Suprapubic skin (tissue), 4 donors: Measurements from ENCODE around the gene RAB37. TPM values are rescaled to one million over a fixed set of nuclear protein-coding genes. Genes with fewer than 3 reads are reported as not detected.

Experiments used
- DNase-seq, 2 donors: peaks; one replicate each; pipeline ENCODE4 v3.0.0-alpha.2; 2019; ENCODE audit warnings: low spot score in 2 of 2
- H3K27ac ChIP-seq: fragments of 200-600 bp; sonication (generic); one replicate; pipeline ENCODE4 v1.5.1; 2019
- H3K27me3 ChIP-seq: fragments of 200-600 bp; sonication (generic); one replicate; pipeline ENCODE4 v1.5.1; 2019
- H3K36me3 ChIP-seq: fragments of 200-600 bp; sonication (generic); one replicate; pipeline ENCODE4 v1.5.1; 2019
- H3K4me1 ChIP-seq: fragments of 200-600 bp; sonication (generic); one replicate; pipeline ENCODE4 v1.5.1; 2019
- H3K4me3 ChIP-seq: fragments of 200-600 bp; sonication (generic); one replicate; pipeline ENCODE4 v1.5.1; 2019; ENCODE audit warnings: mild to moderate bottlenecking
- H3K9me3 ChIP-seq: fragments of 200-600 bp; sonication (generic); one replicate; pipeline ENCODE4 v1.5.1; 2019
- CTCF ChIP-seq, 2 donors: fragments of 200-600 bp in 1 of 2; fragments of 450-650 bp in 1 of 2; sonication (generic) in 1 of 2; IDR thresholded peaks; one replicate each; pipeline ENCODE4 v1.5.1; 2016 to 2019; ENCODE audit warnings: antibody characterized with exemption in 2 of 2, mild to moderate bottlenecking in 1 of 2, moderate library complexity in 1 of 2
- EP300 ChIP-seq: sonication (generic); formaldehyde crosslinking; IDR thresholded peaks from one replicate; pipeline ENCODE4 v1.6.1; 2017; ENCODE audit warnings: antibody characterized with exemption
- POLR2A ChIP-seq, 2 donors: fragments of 450-650 bp; IDR thresholded peaks; one replicate each; pipeline ENCODE4 v1.6.1; 2017; ENCODE audit warnings: antibody characterized with exemption in 2 of 2, mild to moderate bottlenecking in 2 of 2, moderate library complexity in 2 of 2
- POLR2AphosphoS5 ChIP-seq, 3 donors: sonication (generic); formaldehyde crosslinking; IDR thresholded peaks; one replicate each; pipeline ENCODE4 v1.6.1; 2017; ENCODE audit warnings: antibody characterized with exemption in 3 of 3
- WGBS: methylation state at CpG from one replicate; pipeline ENCODE4 v1.1.5; 2018; 5-methylcytosine and 5-hydroxymethylcytosine counted together
- total RNA-seq, 4 donors: library from RNA; depleted of rRNA; stranded (reverse); fragments of >200 nt; gene quantifications; one replicate each; pipeline ENCODE4 v1.1.0, GENCODE V29; 2016

The RAB37 gene
- total RNA-seq, 4 donors from 2014 or later = 0.32 to 0.38 TPM; not detected in 2

- H3K36me3 ChIP-seq = peaks cover 54% of the 10 kb centered on the region
- peak overlapping the region; percentile 18 for H3K27ac ChIP-seq
- TF ChIP-seq POLR2AphosphoS5 (IDR thresholded peaks at IDR 0.05) (no peak), CTCF (IDR thresholded peaks at IDR 0.05) (no peak), EP300 (no peak), POLR2A (IDR thresholded peaks at IDR 0.05) (no peak)
- H3K4me1 ChIP-seq = peaks cover 19% of the 10 kb centered on the region
- 59% methylated on average over 5 of the region's 5 CpGs for WGBS
- no peak for DNase-seq
- H3K4me3 ChIP-seq = no peak overlapping the region
- H3K27me3 ChIP-seq = no peaks in the 10 kb centered on the region
- no peaks in the 10 kb centered on the region for H3K9me3 ChIP-seq
Measured at GRCh38 chr17:74769856-74770497, 32.9 kb downstream of the RAB37 start.

- DNase-seq = no peak
- H3K27me3 ChIP-seq = no peaks in the 10 kb centered on the region
- no peak for TF ChIP-seq POLR2A (IDR thresholded peaks at IDR 0.05)
- peak; percentile 41 to 79 for TF ChIP-seq CTCF (IDR thresholded peaks at IDR 0.05)
- TF ChIP-seq EP300 = no peak
- TF ChIP-seq POLR2AphosphoS5 (IDR thresholded peaks at IDR 0.05) = no peak
- peaks cover 27% of the 10 kb centered on the region for H3K4me1 ChIP-seq
- H3K36me3 ChIP-seq = peaks cover 54% of the 10 kb centered on the region
- H3K9me3 ChIP-seq = no peaks in the 10 kb centered on the region
- WGBS = 65% methylated on average over 16 of the region's 16 CpGs
- H3K4me3 ChIP-seq = no peak overlapping the region
- H3K27ac ChIP-seq = no peak overlapping the region
Measured at GRCh38 chr17:74770498-74771318, 33.7 kb downstream of the RAB37 start.

- Histone ChIP-seq H3K27ac (no peak overlapping the region), H3K27me3 (no peaks in the 10 kb centered on the region), H3K9me3 (no peaks in the 10 kb centered on the region), H3K4me1 (peaks cover 28% of the 10 kb centered on the region), H3K4me3 (no peak overlapping the region), H3K36me3 (peaks cover 54% of the 10 kb centered on the region)
- 93% methylated on average over 7 of the region's 9 CpGs for WGBS
- no peak for DNase-seq
- TF ChIP-seq POLR2AphosphoS5 (IDR thresholded peaks at IDR 0.05) (no peak), EP300 (no peak), POLR2A (IDR thresholded peaks at IDR 0.05) (no peak), CTCF (IDR thresholded peaks at IDR 0.05) (no peak)
Measured at GRCh38 chr17:74771319-74771914, 34.4 kb downstream of the RAB37 start.

- no peak for TF ChIP-seq EP300
- TF ChIP-seq POLR2A (IDR thresholded peaks at IDR 0.05) = no peak
- no peak for TF ChIP-seq CTCF (IDR thresholded peaks at IDR 0.05)
- no peak for TF ChIP-seq POLR2AphosphoS5 (IDR thresholded peaks at IDR 0.05)
- no peak for DNase-seq
- Histone ChIP-seq H3K4me3 (no peak overlapping the region), H3K4me1 (peaks cover 32% of the 10 kb centered on the region), H3K27ac (no peak overlapping the region), H3K36me3 (peaks cover 54% of the 10 kb centered on the region), H3K27me3 (no peaks in the 10 kb centered on the region), H3K9me3 (no peaks in the 10 kb centered on the region)
- whole genome bisulfite sequencing = 86% methylated on average over 13 of the region's 13 CpGs
Measured at GRCh38 chr17:74772053-74772452, 35.0 kb downstream of the RAB37 start.

GRCh38 chr17:74773414-74773813, 36.4 kb downstream of the RAB37 start:
- peaks cover 30% of the 10 kb centered on the region for H3K4me1 ChIP-seq
- no peak for TF ChIP-seq POLR2AphosphoS5 (IDR thresholded peaks at IDR 0.05)
- TF ChIP-seq EP300 = no peak
- no peak for TF ChIP-seq CTCF (IDR thresholded peaks at IDR 0.05)
- TF ChIP-seq POLR2A (IDR thresholded peaks at IDR 0.05) = no peak

More at GRCh38 chr17:74773414-74773813, 36.4 kb downstream of the RAB37 start:
- Histone ChIP-seq H3K9me3 (no peaks in the 10 kb centered on the region), H3K27me3 (no peaks in the 10 kb centered on the region), H3K36me3 (peaks cover 51% of the 10 kb centered on the region), H3K4me3 (no peak overlapping the region), H3K27ac (no peak overlapping the region)
- DNase-seq = no peak
- 90% methylated on average over 6 of the region's 6 CpGs for WGBS
